ENCODE results near the gene NECTIN3. TPM values are rescaled to one million over a fixed set of nuclear protein-coding genes. Genes with fewer than 3 reads are reported as not detected.

NECTIN3 gene
- total RNA-seq, result 76.3 and 92.1 TPM in 2 replicates

GRCh38 chr3:111071257-111072030, at the start of gene NECTIN3:
Gene NECTIN3, plus strand, starts transcription at chr3:111071816. Its CDS starts 202 bp downstream, at chr3:111072018.

